HEK293T (cell line): ENCODE data around the gene THOC1.

Experiments
- ARNT ChIP-seq: fragments of 450-650 bp; IDR thresholded peaks from 2 replicates; pipeline ENCODE4 v1.6.1; 2017; ENCODE audit warnings: mild to moderate bottlenecking
- BHLHE40 ChIP-seq: fragments of 450-650 bp; IDR thresholded peaks from 2 replicates; pipeline ENCODE4 v1.6.1; 2016; ENCODE audit warnings: mild to moderate bottlenecking, moderate library complexity, borderline replicate concordance
- FOXM1 ChIP-seq: fragments of 450-650 bp; IDR thresholded peaks from 2 replicates; pipeline ENCODE4 v1.6.1; 2017; ENCODE audit warnings: mild to moderate bottlenecking, borderline replicate concordance
- LEF1 ChIP-seq: fragments of 450-650 bp; IDR thresholded peaks from 2 replicates; pipeline ENCODE4 v1.6.1; 2017; ENCODE audit warnings: mild to moderate bottlenecking, borderline replicate concordance
- SP1 ChIP-seq: fragments of 450-650 bp; IDR thresholded peaks from 2 replicates; pipeline ENCODE4 v1.6.1; 2017
- SUZ12 ChIP-seq: fragments of 450-650 bp; IDR thresholded peaks from 2 replicates; pipeline ENCODE4 v1.6.1; 2016; ENCODE audit warnings: mild to moderate bottlenecking
- TARDBP ChIP-seq: fragments of 450-650 bp; IDR thresholded peaks from 2 replicates; pipeline ENCODE4 v1.6.1; 2016

DNA sequence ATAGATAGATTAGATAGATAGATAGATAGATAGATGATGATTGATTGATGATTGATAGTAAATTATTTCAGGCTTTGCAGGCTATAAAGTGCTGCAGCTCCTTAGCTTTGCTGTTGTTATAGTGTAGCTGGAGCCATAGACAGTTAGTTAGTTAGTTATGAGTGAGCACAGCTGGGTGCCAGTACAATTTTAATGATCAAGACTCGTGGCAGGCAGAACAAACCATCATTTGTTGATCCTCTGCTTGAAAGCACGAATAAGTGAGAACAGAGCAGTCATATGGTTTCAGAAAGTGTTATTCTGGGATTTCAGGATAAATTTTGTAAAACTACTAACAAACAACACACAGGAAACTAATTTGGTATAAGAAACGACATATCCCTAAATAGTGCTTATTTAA, 53.9 kb downstream of the THOC1 start:
- TF ChIP-seq TARDBP (no peak), SP1 (no peak), FOXM1 (no peak), LEF1 (no peak), BHLHE40 (no peak), ARNT (no peak), SUZ12 (no peak)
